SH-SY5Y (cell line): ENCODE data around the gene STRAP.

Experiments
- GATA2 ChIP-seq: IDR thresholded peaks from 2 replicates; pipeline ENCODE4 v1.6.1; 2011; ENCODE audit warnings: mild to moderate bottlenecking, low read depth, low read length
- GATA3 ChIP-seq: IDR thresholded peaks from 2 replicates; pipeline ENCODE4 v1.6.1; 2011; ENCODE audit warnings: low read depth, mild to moderate bottlenecking, low read length, moderate library complexity

- TF ChIP-seq GATA3 (no peak), GATA2 (no peak)
These were observed 23.8 kb upstream of the STRAP start for GRCh38 chr12:15858353-15858752.
